Activated naive CD8-positive, alpha-beta T cell treated with anti-CD3 and anti-CD28 coated beads, Interleukin-2, amount 50 U/mL, for 16 hours (primary cell): ENCODE measurements around the gene AK3.
A peak's percentile ranks its signal among the peaks of the same experiment; 100 is the strongest.
"Not testable (repeated sequence)": the region's sequence is repeated elsewhere in the genome, so short reads cannot be mapped to it uniquely, and the experiment has no call there.

Source experiments
- DNase-seq: peaks from one replicate; pipeline ENCODE4 v3.0.0-alpha.2; 2020; ENCODE audit warnings: low read depth, low spot score

Gene AK3

GRCh38 chr9:4666042-4666699, 74.8 kb downstream of the AK3 start, which contains the start of gene SPATA6L:
TSS of gene SPATA6L (minus strand) at chr9:4666480. CDS start at chr9:4666250, 230 bp downstream.
- no peak for DNase-seq

DNA sequence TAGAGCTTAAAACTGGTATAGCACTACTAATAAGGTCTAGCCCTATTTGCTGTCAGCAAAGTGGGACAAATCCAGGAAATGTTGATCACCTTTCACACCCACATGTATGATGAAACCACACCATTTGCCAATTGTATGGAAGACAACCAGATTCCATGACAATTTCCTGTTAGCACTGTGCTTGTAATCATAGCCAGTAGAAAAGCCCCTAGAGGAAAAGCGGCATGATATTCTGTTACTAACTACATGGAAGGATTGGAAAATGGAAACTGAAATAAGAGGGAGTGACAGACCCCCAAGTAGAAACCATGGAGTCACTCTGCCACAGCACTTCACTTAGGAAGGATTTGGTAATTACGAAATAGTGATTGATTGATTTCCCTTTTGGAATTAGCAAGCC, 75.6 kb downstream of the AK3 start:
- DNase-seq, result no peak

DNA sequence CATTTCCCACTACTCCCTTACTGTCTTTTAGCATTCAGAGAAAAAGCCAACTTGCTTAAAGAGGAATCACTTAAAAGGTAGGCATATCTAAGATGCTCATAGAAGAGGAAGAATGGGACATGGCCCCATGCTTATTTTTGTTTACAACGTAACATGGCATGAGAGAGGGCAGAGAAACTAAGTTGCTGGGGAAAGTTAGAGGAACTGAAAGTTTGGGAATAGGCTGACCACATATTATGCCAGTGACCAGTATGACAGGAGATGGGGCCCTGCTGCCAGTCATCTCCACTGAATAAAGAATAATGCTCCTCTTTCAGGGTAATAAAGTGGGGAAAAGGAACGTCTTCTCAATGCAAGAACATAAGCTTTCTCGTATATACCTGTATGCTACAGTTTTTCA, 77.0 kb downstream of the AK3 start:
- DNase-seq, result no peak

GRCh38 chr9:4662989-4663792, 77.8 kb downstream of the AK3 start:
- DNase-seq, result no peak

DNA sequence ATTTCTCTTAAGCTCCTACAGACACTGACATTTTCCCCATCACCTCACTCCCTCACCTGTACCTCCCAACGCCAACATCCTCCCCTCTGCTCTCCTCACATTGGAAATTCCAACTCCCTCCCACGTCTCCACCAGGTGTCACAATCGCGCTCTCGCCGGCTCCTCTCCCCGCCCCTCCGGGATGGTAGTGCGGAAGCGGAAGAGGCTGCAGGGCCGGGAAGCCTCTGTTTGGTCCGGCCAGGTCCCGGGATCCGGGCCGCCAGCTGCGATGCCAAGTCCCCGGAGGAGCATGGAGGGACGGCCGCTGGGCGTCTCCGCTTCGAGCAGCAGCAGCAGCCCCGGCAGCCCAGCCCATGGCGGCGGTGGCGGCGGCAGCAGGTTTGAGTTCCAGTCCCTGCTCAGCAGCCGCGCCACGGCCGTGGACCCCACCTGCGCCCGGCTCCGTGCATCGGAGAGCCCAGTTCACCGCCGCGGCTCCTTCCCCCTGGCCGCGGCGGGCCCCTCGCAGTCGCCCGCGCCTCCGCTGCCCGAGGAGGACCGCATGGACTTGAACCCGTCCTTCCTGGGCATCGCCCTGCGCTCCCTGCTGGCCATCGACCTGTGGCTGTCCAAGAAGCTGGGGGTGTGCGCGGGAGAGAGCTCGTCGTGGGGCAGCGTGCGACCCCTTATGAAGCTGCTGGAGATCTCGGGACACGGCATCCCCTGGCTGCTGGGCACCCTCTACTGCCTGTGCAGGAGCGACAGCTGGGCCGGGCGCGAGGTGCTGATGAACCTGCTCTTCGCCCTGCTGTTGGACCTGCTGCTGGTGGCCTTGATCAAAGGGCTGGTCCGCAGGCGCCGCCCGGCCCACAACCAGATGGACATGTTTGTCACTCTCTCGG, 78.7 kb downstream of the AK3 start, which contains the start of gene PLPP6:
Gene PLPP6 (plus strand): TSS at position 187 of the 881 bp plus-strand sequence. CDS start 82 bp downstream, at position 269.
- DNase-seq, result peak; percentile 31

DNA sequence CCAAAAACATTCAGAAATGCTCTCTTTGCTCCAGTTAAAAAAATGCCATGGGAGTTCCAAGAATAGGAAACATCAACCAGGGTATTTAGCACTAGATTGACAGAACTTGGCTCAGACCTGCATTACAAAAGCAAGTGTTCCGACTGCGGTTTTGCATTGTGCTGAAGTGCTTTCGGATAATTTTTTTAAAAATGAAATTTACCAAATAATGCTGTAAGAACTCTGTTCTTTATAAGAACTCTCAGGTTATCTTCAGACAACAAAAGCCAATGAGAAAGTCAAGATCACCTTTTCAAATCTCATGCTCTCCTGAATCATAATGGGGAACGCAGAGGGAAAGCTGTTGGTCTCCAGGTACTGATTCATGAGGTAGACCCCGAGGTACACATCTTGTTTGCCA, 79.4 kb downstream of the AK3 start:
- DNase-seq, result no peak

- DNase-seq, result no peak
Measured at GRCh38 chr9:4661165-4661564, 79.8 kb downstream of the AK3 start.

GRCh38 chr9:4660665-4661064, 80.3 kb downstream of the AK3 start:
- DNase-seq, result not testable (repeated sequence)
